Measurements from ENCODE around the gene SPATS2.
A peak's percentile ranks its signal among the peaks of the same experiment; 100 is the strongest.

Gene SPATS2

GRCh38 chr12:49543221-49543913 is 176.1 kb downstream of the SPATS2 start:
- no peak for DNase-seq

GRCh38 chr12:49543914-49544815 is 176.9 kb downstream of the SPATS2 start:
- DNase-seq = no peak

- DNase-seq = no peak
Measured at GRCh38 chr12:49545815-49546214, 178.6 kb downstream of the SPATS2 start.

GRCh38 chr12:49546481-49546880 is 179.2 kb downstream of the SPATS2 start:
- DNase-seq = no peak

GRCh38 chr12:49547090-49547690 is 179.9 kb downstream of the SPATS2 start:
- DNase-seq = no peak

- DNase-seq = no peak
Measured at GRCh38 chr12:49548481-49548821, 181.2 kb downstream of the SPATS2 start.

- DNase-seq = no peak
Measured at GRCh38 chr12:49548822-49549648, 181.8 kb downstream of the SPATS2 start.

- peak; percentile 59 for DNase-seq
Measured at GRCh38 chr12:49549735-49550692, 182.8 kb downstream of the SPATS2 start.

- no peak for DNase-seq
Measured at GRCh38 chr12:49550693-49551252, 183.5 kb downstream of the SPATS2 start.

- DNase-seq = no peak
Measured at GRCh38 chr12:49552014-49552413, 184.8 kb downstream of the SPATS2 start.

- DNase-seq = no peak
Measured at GRCh38 chr12:49552425-49552824, 185.2 kb downstream of the SPATS2 start.

GRCh38 chr12:49552899-49553298 is 185.6 kb downstream of the SPATS2 start:
- no peak for DNase-seq

GRCh38 chr12:49553512-49554088 is 186.3 kb downstream of the SPATS2 start:
- DNase-seq = peak; percentile 47

- DNase-seq = no peak
Measured at GRCh38 chr12:49554266-49554665, 187.0 kb downstream of the SPATS2 start.

GRCh38 chr12:49555631-49556390 is 188.5 kb downstream of the SPATS2 start:
- no peak for DNase-seq

GRCh38 chr12:49556391-49557186 is 189.3 kb downstream of the SPATS2 start:
- DNase-seq = no peak

- DNase-seq = no peak
Measured at GRCh38 chr12:49557187-49557916, 190.1 kb downstream of the SPATS2 start.

- no peak for DNase-seq
Measured at GRCh38 chr12:49557917-49558215, 190.6 kb downstream of the SPATS2 start.

GRCh38 chr12:49558526-49558925 is 191.3 kb downstream of the SPATS2 start:
- DNase-seq = no peak
